Lung (tissue), 12 donors: ENCODE data around the gene CDK9. TPM values are rescaled to one million over a fixed set of nuclear protein-coding genes. Genes with fewer than 3 reads are reported as not detected.

Source experiments
- ATAC-seq: fragments of 200-7000 bp; cut with Tn5 transposase; one replicate; pipeline ENCODE4 v1.9.1; 2020; ENCODE audit warnings: moderate number of reproducible peaks; ENCODE audit not compliant: insufficient read depth, low FRiP score
- DNase-seq, 3 donors: peaks; one replicate each; pipeline ENCODE4 v3.0.0-alpha.2; 2013 to 2017
- H3K27ac ChIP-seq, 2 donors: one replicate each; pipeline ENCODE4 v1.5.1; 2013; ENCODE audit warnings: mild to moderate bottlenecking in 2 of 2, moderate library complexity in 2 of 2, control low read depth in 1 of 2, inconsistent platforms in 1 of 2, low read depth in 1 of 2, low read length in 1 of 2
- H3K27me3 ChIP-seq, 3 donors: one replicate each; pipeline ENCODE4 v1.5.1; 2013; ENCODE audit warnings: low read length in 2 of 3; ENCODE audit not compliant: control insufficient read depth in 3 of 3, insufficient read depth in 3 of 3
- H3K36me3 ChIP-seq, 4 donors: one replicate each; pipeline ENCODE4 v1.5.1; 2013; ENCODE audit warnings: low read length in 4 of 4, mild to moderate bottlenecking in 1 of 4, moderate library complexity in 1 of 4; ENCODE audit not compliant: control insufficient read depth in 4 of 4, insufficient read depth in 4 of 4
- H3K4me1 ChIP-seq, 5 donors: one replicate each; pipeline ENCODE4 v1.5.1; 2013; ENCODE audit warnings: low read length in 5 of 5, mild to moderate bottlenecking in 2 of 5, moderate library complexity in 1 of 5; ENCODE audit not compliant: control insufficient read depth in 5 of 5, insufficient read depth in 5 of 5
- H3K4me3 ChIP-seq: one replicate; pipeline ENCODE4 v1.5.1; 2013; ENCODE audit warnings: mild to moderate bottlenecking, control low read depth, moderate library complexity
- H3K9ac ChIP-seq, 2 donors: one replicate each; pipeline ENCODE4 v1.5.1; 2013; ENCODE audit warnings: low read length in 2 of 2, control low read depth in 1 of 2; ENCODE audit not compliant: insufficient read depth in 1 of 2
- H3K9me3 ChIP-seq, 4 donors: one replicate each; pipeline ENCODE4 v1.5.1; 2013; ENCODE audit warnings: low read length in 3 of 4, mild to moderate bottlenecking in 1 of 4, moderate library complexity in 1 of 4; ENCODE audit not compliant: control insufficient read depth in 4 of 4, insufficient read depth in 3 of 4
- CTCF ChIP-seq: IDR thresholded peaks from 2 replicates; pipeline ENCODE4 v1.5.1; 2012; ENCODE audit warnings: mild to moderate bottlenecking; ENCODE audit errors: control extremely low read depth, extremely low read depth
- WGBS, 2 donors: extraction: QIAGEN DNeasy Blood & Tissue Kit; methylation state at CpG; one replicate each; pipeline ENCODE4 v1.1.7; 2013; 5-methylcytosine and 5-hydroxymethylcytosine counted together
- polyA plus RNA-seq, 2 donors: library from polyadenylated mRNA; stranded (reverse); fragments of 200-250 nt; gene quantifications; one replicate each; pipeline ENCODE4 v1.2.1, GENCODE V29; 2013
- total RNA-seq, 2 donors: library from RNA; depleted of rRNA in 1 of 2; stranded (reverse); fragments of >200 nt in 1 of 2; gene quantifications; one replicate each; pipeline ENCODE4 v1.2.1, GENCODE V29; 2014 to 2021
- donor health status: control.
- donor health status: control.
- donor health status: Bipolar disorder and iron deficiency.
- donor health status: healthy.
- donor health status: DM: yes; HTN: yes; CAD: no.

The CDK9 gene
- total and polyA plus RNA-seq, 4 donors = 53.9 to 97.9 (median 55.4) TPM

GRCh38 chr9:127825319-127826051, 39.7 kb downstream of the CDK9 start:
- no peaks in the 10 kb centered on the region for H3K9me3 ChIP-seq
- 58 to 69% methylated on average over 39 to 42 of the region's 42 CpGs for WGBS, 2 donors
- H3K9ac ChIP-seq = no peak overlapping the region
- ATAC-seq = no peak
- no peak for TF ChIP-seq CTCF
- H3K27me3 ChIP-seq = no peaks in the 10 kb centered on the region
- H3K27ac ChIP-seq = peak overlapping the region in 1 of 2 donors; percentile 15
- DNase-seq = peak; percentile 21 to 64 (median 42)
- H3K4me3 ChIP-seq = no peak overlapping the region
- peaks cover 0 to 36% (median 9%) of the 10 kb centered on the region in 4 donors for H3K36me3 ChIP-seq
- H3K4me1 ChIP-seq = peaks cover 0 to 40% (median 11%) of the 10 kb centered on the region in 5 donors

- 66 to 77% methylated on average over 7 of the region's 7 CpGs for WGBS, 2 donors
- Histone ChIP-seq H3K9me3 (no peaks in the 10 kb centered on the region), H3K27me3 (no peaks in the 10 kb centered on the region), H3K9ac (no peak overlapping the region), H3K27ac (peak overlapping the region in 1 of 2 donors; percentile 48), H3K4me3 (no peak overlapping the region), H3K36me3 (peaks cover 0 to 32% (median 8%) of the 10 kb centered on the region in 4 donors), H3K4me1 (peaks cover 0 to 40% (median 11%) of the 10 kb centered on the region in 5 donors)
- no peak for TF ChIP-seq CTCF
- ATAC-seq (no peak), DNase-seq (peak; percentile 52 to 74 (median 58))
Measured at GRCh38 chr9:127826253-127826913, 40.5 kb downstream of the CDK9 start.

GRCh38 chr9:127828262-127829031, 42.6 kb downstream of the CDK9 start:
- Histone ChIP-seq H3K9me3 (no peaks in the 10 kb centered on the region), H3K9ac (peak overlapping the region in 1 of 2 donors; percentile 54), H3K36me3 (peaks cover 0 to 32% (median 8%) of the 10 kb centered on the region in 4 donors), H3K27ac (peak overlapping the region; percentile 49 to 90), H3K27me3 (no peaks in the 10 kb centered on the region), H3K4me1 (peaks cover 0 to 40% (median 12%) of the 10 kb centered on the region in 5 donors), H3K4me3 (no peak overlapping the region)
- WGBS, 2 donors = 20 to 43% methylated on average over 34 of the region's 34 CpGs
- no peak for TF ChIP-seq CTCF
- ATAC-seq (peak; percentile 78), DNase-seq (peak; percentile 94 to 96 (median 95))
